Natural killer cell treated with Interleukin-12 subunit alpha and Interleukin-12 subunit beta and Interleukin-15 and Interleukin-18, amount 100 ng/mL, for 72 hours (primary cell): ENCODE measurements around the gene MDFI. TPM values are rescaled to one million over a fixed set of nuclear protein-coding genes. Genes with fewer than 3 reads are reported as not detected.

Source experiments
- ATAC-seq, 2 donors: fragments of 150-1000 bp; cut with Tn5 transposase in 1 of 2; sonication (Bioruptor Pico), chemical (Tn5 transposase) in 1 of 2; 2 replicates each; pipeline ENCODE4 v1.10.0; 2021
- DNase-seq: peaks from one replicate; pipeline ENCODE4 v3.0.0; 2022; ENCODE audit warnings: low spot score
- H3K27ac Mint-ChIP-seq, 2 donors: 1 replicate in 1 of 2; 2 replicates in 1 of 2; pipeline ENCODE4 v1.8.0; 2022; ENCODE audit warnings: mixed read lengths in 2 of 2, mild to moderate bottlenecking in 1 of 2, moderate library complexity in 1 of 2
- H3K27me3 Mint-ChIP-seq, 2 donors: 1 replicate in 1 of 2; 2 replicates in 1 of 2; pipeline ENCODE4 v1.8.0; 2022; ENCODE audit warnings: mixed read lengths in 2 of 2
- H3K36me3 Mint-ChIP-seq: one replicate; pipeline ENCODE4 v1.8.0; 2022; ENCODE audit warnings: mixed read lengths
- H3K4me1 Mint-ChIP-seq, 2 donors: 1 replicate in 1 of 2; 2 replicates in 1 of 2; pipeline ENCODE4 v1.8.0; 2022; ENCODE audit warnings: low read depth in 2 of 2, mixed read lengths in 2 of 2, mild to moderate bottlenecking in 1 of 2
- H3K4me3 Mint-ChIP-seq: one replicate; pipeline ENCODE4 v1.8.0; 2022; ENCODE audit warnings: mixed read lengths
- H3K9me3 Mint-ChIP-seq: 2 replicates; pipeline ENCODE4 v1.8.0; 2022; ENCODE audit warnings: mixed read lengths
- total RNA-seq, 2 donors: library from RNA; stranded (reverse); gene quantifications; one replicate each; pipeline ENCODE4 v1.2.3, GENCODE V29; 2022

MDFI gene
- total RNA-seq, 2 donors from 2014 or later, result not detected

GRCh38 chr6:41597246-41598000 is 40.8 kb upstream of the MDFI start:
- H3K27me3 Mint-ChIP-seq, result no peaks in the 10 kb centered on the region
- no peak overlapping the region for H3K4me3 Mint-ChIP-seq
- H3K36me3 Mint-ChIP-seq, result no peaks in the 10 kb centered on the region
- H3K9me3 Mint-ChIP-seq, result no peaks in the 10 kb centered on the region
- ATAC-seq (no peak), DNase-seq (no peak)
- H3K4me1 Mint-ChIP-seq, result peaks cover 1 to 9% of the 10 kb centered on the region in 2 donors
- H3K27ac Mint-ChIP-seq, result no peak overlapping the region

- Mint-ChIP-seq H3K9me3 (no peaks in the 10 kb centered on the region), H3K4me1 (peaks cover 8% of the 10 kb centered on the region in 2 donors), H3K27me3 (no peaks in the 10 kb centered on the region), H3K4me3 (no peak overlapping the region), H3K27ac (no peak overlapping the region), H3K36me3 (no peaks in the 10 kb centered on the region)
- ATAC-seq (no peak), DNase-seq (no peak)
These were observed 39.6 kb upstream of the MDFI start for GRCh38 chr6:41598670-41599014.

GRCh38 chr6:41599015-41599851 is 39.0 kb upstream of the MDFI start:
- no peak overlapping the region for H3K27ac Mint-ChIP-seq
- ATAC-seq (no peak), DNase-seq (no peak)
- H3K9me3 Mint-ChIP-seq, result no peaks in the 10 kb centered on the region
- H3K27me3 Mint-ChIP-seq, result no peaks in the 10 kb centered on the region
- H3K4me1 Mint-ChIP-seq, result peaks cover 8% of the 10 kb centered on the region in 2 donors
- no peak overlapping the region for H3K4me3 Mint-ChIP-seq
- no peaks in the 10 kb centered on the region for H3K36me3 Mint-ChIP-seq

- H3K4me3 Mint-ChIP-seq, result no peak overlapping the region
- H3K9me3 Mint-ChIP-seq, result no peaks in the 10 kb centered on the region
- H3K27me3 Mint-ChIP-seq, result no peaks in the 10 kb centered on the region
- DNase-seq (no peak), ATAC-seq (no peak)
- peaks cover 8% of the 10 kb centered on the region in 2 donors for H3K4me1 Mint-ChIP-seq
- H3K36me3 Mint-ChIP-seq, result no peaks in the 10 kb centered on the region
- no peak overlapping the region for H3K27ac Mint-ChIP-seq
These were observed 38.3 kb upstream of the MDFI start for GRCh38 chr6:41599852-41600445.

- no peak for DNase-seq
- H3K27ac Mint-ChIP-seq, result no peak overlapping the region
- peaks cover 0 to under 1% of the 10 kb centered on the region in 2 donors for H3K27me3 Mint-ChIP-seq
- peaks cover 8% of the 10 kb centered on the region in 2 donors for H3K4me1 Mint-ChIP-seq
- H3K9me3 Mint-ChIP-seq, result no peaks in the 10 kb centered on the region
- no peak overlapping the region for H3K4me3 Mint-ChIP-seq
- no peak for ATAC-seq
- H3K36me3 Mint-ChIP-seq, result no peaks in the 10 kb centered on the region
These were observed 37.6 kb upstream of the MDFI start for GRCh38 chr6:41600499-41601247.

GRCh38 chr6:41601248-41601549 is 37.1 kb upstream of the MDFI start:
- ATAC-seq, result no peak
- H3K27me3 Mint-ChIP-seq, result peaks cover 0 to 6% of the 10 kb centered on the region in 2 donors
- H3K4me3 Mint-ChIP-seq, result no peak overlapping the region
- H3K9me3 Mint-ChIP-seq, result no peaks in the 10 kb centered on the region
- H3K36me3 Mint-ChIP-seq, result no peaks in the 10 kb centered on the region
- no peak for DNase-seq
- H3K27ac Mint-ChIP-seq, result no peak overlapping the region
- peaks cover 8% of the 10 kb centered on the region in 2 donors for H3K4me1 Mint-ChIP-seq

GRCh38 chr6:41602422-41602743 is 35.9 kb upstream of the MDFI start:
- DNase-seq, result no peak
- no peaks in the 10 kb centered on the region for H3K36me3 Mint-ChIP-seq
- peaks cover 0 to 6% of the 10 kb centered on the region in 2 donors for H3K27me3 Mint-ChIP-seq
- peaks cover 8% of the 10 kb centered on the region in 2 donors for H3K4me1 Mint-ChIP-seq
- no peak for ATAC-seq
- no peak overlapping the region for H3K4me3 Mint-ChIP-seq
- H3K9me3 Mint-ChIP-seq, result no peaks in the 10 kb centered on the region
- no peak overlapping the region for H3K27ac Mint-ChIP-seq

GRCh38 chr6:41602864-41603608 is 35.2 kb upstream of the MDFI start:
- DNase-seq, result peak; percentile 85
- Mint-ChIP-seq H3K27ac (no peak overlapping the region), H3K4me1 (peaks cover 8% of the 10 kb centered on the region in 2 donors), H3K27me3 (peaks cover 0 to 6% of the 10 kb centered on the region in 2 donors), H3K9me3 (no peaks in the 10 kb centered on the region), H3K4me3 (no peak overlapping the region), H3K36me3 (no peaks in the 10 kb centered on the region)
- ATAC-seq, result peak; percentile 78 to 81

GRCh38 chr6:41604006-41604405 is 34.3 kb upstream of the MDFI start:
- Mint-ChIP-seq H3K9me3 (no peaks in the 10 kb centered on the region), H3K36me3 (no peaks in the 10 kb centered on the region), H3K4me3 (no peak overlapping the region), H3K27me3 (peaks cover 0 to 6% of the 10 kb centered on the region in 2 donors), H3K27ac (no peak overlapping the region), H3K4me1 (peaks cover 10 to 11% of the 10 kb centered on the region in 2 donors)
- no peak for ATAC-seq
- DNase-seq, result no peak

GRCh38 chr6:41605649-41606048 is 32.6 kb upstream of the MDFI start:
- Mint-ChIP-seq H3K9me3 (no peaks in the 10 kb centered on the region), H3K4me1 (peaks cover 12% of the 10 kb centered on the region in 2 donors), H3K36me3 (no peaks in the 10 kb centered on the region), H3K27me3 (peaks cover under 1 to 7% of the 10 kb centered on the region in 2 donors), H3K27ac (peak overlapping the region in 1 of 2 donors; percentile 15), H3K4me3 (no peak overlapping the region)
- no peak for DNase-seq
- ATAC-seq, result no peak

- ATAC-seq (no peak), DNase-seq (no peak)
- Mint-ChIP-seq H3K4me3 (no peak overlapping the region), H3K4me1 (peaks cover 12% of the 10 kb centered on the region in 2 donors), H3K9me3 (no peaks in the 10 kb centered on the region), H3K27me3 (peaks cover 3 to 11% of the 10 kb centered on the region in 2 donors), H3K36me3 (no peaks in the 10 kb centered on the region), H3K27ac (peak overlapping the region in 1 of 2 donors; percentile 11)
These were observed 31.2 kb upstream of the MDFI start for GRCh38 chr6:41607036-41607435.

- no peaks in the 10 kb centered on the region for H3K9me3 Mint-ChIP-seq
- no peak for ATAC-seq
- H3K36me3 Mint-ChIP-seq, result no peaks in the 10 kb centered on the region
- H3K27me3 Mint-ChIP-seq, result peaks cover 6 to 17% of the 10 kb centered on the region in 2 donors
- no peak overlapping the region for H3K27ac Mint-ChIP-seq
- DNase-seq, result no peak
- peaks cover 7 to 8% of the 10 kb centered on the region in 2 donors for H3K4me1 Mint-ChIP-seq
- H3K4me3 Mint-ChIP-seq, result no peak overlapping the region
These were observed 30.5 kb upstream of the MDFI start for GRCh38 chr6:41607736-41608135.

GRCh38 chr6:41608443-41609151 is 29.7 kb upstream of the MDFI start:
- no peaks in the 10 kb centered on the region for H3K36me3 Mint-ChIP-seq

More at GRCh38 chr6:41608443-41609151, 29.7 kb upstream of the MDFI start:
- Mint-ChIP-seq H3K4me3 (no peak overlapping the region), H3K9me3 (no peaks in the 10 kb centered on the region), H3K27me3 (peaks cover 7 to 23% of the 10 kb centered on the region in 2 donors), H3K4me1 (peaks cover 4% of the 10 kb centered on the region in 2 donors), H3K27ac (no peak overlapping the region)
- no peak for DNase-seq
- ATAC-seq, result no peak
